ENCODE measurements around the gene CPSF4L.

- TF ChIP-seq CTCF (IDR thresholded peaks at IDR 0.05; ENCODE audit: insufficient read depth, low read length) (no peak), POLR2AphosphoS5 (IDR thresholded peaks at IDR 0.05; ENCODE audit: low read depth) (no peak), REST (IDR thresholded peaks at IDR 0.05; ENCODE audit: insufficient replicate concordance, low read depth) (no peak), GABPA (IDR thresholded peaks at IDR 0.05; ENCODE audit: low read depth) (no peak)
These were observed 25.2 kb upstream of the CPSF4L start for GRCh38 chr17:73286863-73287296.

Measured in HL-60 (cell line).